HL-60 (cell line): Measurements from ENCODE around the gene GRB7.

ENCODE experiments used
- DNase-seq, 2 experiments: peaks; one replicate each; pipeline ENCODE4 v3.0.0-alpha.2; 2010 to 2020; ENCODE audit warnings: low read depth in 1 of 2, low spot score in 1 of 2
- H3K27ac ChIP-seq: fragments of 250-450 bp; sonication (Bioruptor Pico); replicated peaks from 2 replicates; pipeline ENCODE4 v1.5.1; 2020; ENCODE audit warnings: mild to moderate bottlenecking, moderate library complexity
- H3K27me3 ChIP-seq: fragments of 250-450 bp; sonication (Bioruptor Pico); 2 replicates; pipeline ENCODE4 v1.5.1; 2021; ENCODE audit warnings: mild to moderate bottlenecking, moderate library complexity; ENCODE audit not compliant: insufficient read depth, poor library complexity, severe bottlenecking
- H3K4me3 ChIP-seq: replicated peaks from 2 replicates; pipeline ENCODE4 v1.5.1; 2011; ENCODE audit warnings: mild to moderate bottlenecking, control low read depth, low read length; ENCODE audit not compliant: insufficient read depth
- CTCF ChIP-seq: IDR thresholded peaks from one replicate; pipeline ENCODE4 v1.5.1; 2011; ENCODE audit warnings: low read length, control low read depth, inconsistent platforms; ENCODE audit not compliant: insufficient read depth
- GABPA ChIP-seq: IDR thresholded peaks from 2 replicates; pipeline ENCODE4 v1.6.1; 2012; ENCODE audit warnings: low read depth
- POLR2AphosphoS5 ChIP-seq: IDR thresholded peaks from 2 replicates; pipeline ENCODE4 v1.6.1; 2012; ENCODE audit warnings: low read depth
- REST ChIP-seq: IDR thresholded peaks from 2 replicates; pipeline ENCODE4 v1.6.1; 2012; ENCODE audit warnings: low read depth; ENCODE audit not compliant: insufficient replicate concordance
- SPI1 ChIP-seq: IDR thresholded peaks from 2 replicates; pipeline ENCODE4 v1.6.1; 2012; ENCODE audit warnings: low read depth, mild to moderate bottlenecking, borderline replicate concordance

Gene GRB7

GRCh38 chr17:39706383-39706782 is 31.4 kb upstream of the GRB7 start:
- no peak for TF ChIP-seq CTCF
- no peak for TF ChIP-seq SPI1
- no peak for TF ChIP-seq REST
- TF ChIP-seq GABPA, result no peak
- no peak for TF ChIP-seq POLR2AphosphoS5
- DNase-seq, result no peak
- no peak overlapping the region for H3K27ac ChIP-seq
- H3K4me3 ChIP-seq, result no peak overlapping the region
- H3K27me3 ChIP-seq, result peaks cover 6% of the 10 kb centered on the region

- DNase-seq, result no peak
- TF ChIP-seq POLR2AphosphoS5 (no peak), CTCF (no peak), SPI1 (no peak), REST (no peak), GABPA (no peak)
- no peak overlapping the region for H3K27ac ChIP-seq
- peaks cover 6% of the 10 kb centered on the region for H3K27me3 ChIP-seq
- H3K4me3 ChIP-seq, result no peak overlapping the region
Measured at GRCh38 chr17:39706921-39707337, 30.8 kb upstream of the GRB7 start.

- no peaks in the 10 kb centered on the region for H3K27me3 ChIP-seq
- no peak overlapping the region for H3K4me3 ChIP-seq
- no peak for DNase-seq
- no peak overlapping the region for H3K27ac ChIP-seq
- TF ChIP-seq CTCF, result no peak
- TF ChIP-seq REST, result no peak
- TF ChIP-seq POLR2AphosphoS5, result no peak
Measured at GRCh38 chr17:39709319-39709997, 28.3 kb upstream of the GRB7 start.
